ENCODE data around the gene ADARB2. TPM values are rescaled to one million over a fixed set of nuclear protein-coding genes. Genes with fewer than 3 reads are reported as not detected.

ADARB2 gene
- total and polyA plus RNA-seq, 2 experiments from 2014 or later: 2.0 to 5.0 TPM

- Histone ChIP-seq H3K27ac (ENCODE audit: low read depth) (no peak overlapping the region), H3F3A (replicated peaks; ENCODE audit: low read depth) (no peaks in the 10 kb centered on the region), H3K79me2 (replicated peaks; ENCODE audit: insufficient read depth) (no peaks in the 10 kb centered on the region), H3K9me2 (ENCODE audit: insufficient read depth) (no peaks in the 10 kb centered on the region), H3K4me2 (no peak overlapping the region), H2AFZ (no peak overlapping the region), H3K27me3 (ENCODE audit: insufficient read depth) (no peaks in the 10 kb centered on the region), H3K4me3 (no peak overlapping the region), H3K4me1 (ENCODE audit: insufficient read depth) (no peaks in the 10 kb centered on the region), H4K20me1 (replicated peaks; ENCODE audit: insufficient read depth) (no peaks in the 10 kb centered on the region), H3K36me3 (ENCODE audit: insufficient read depth) (no peaks in the 10 kb centered on the region)
- H3K4me3 Mint-ChIP-seq: no peak overlapping the region
- no peaks in the 10 kb centered on the region for H3K36me3 Mint-ChIP-seq (ENCODE audit: low read depth)
- no peak overlapping the region for H3K27ac Mint-ChIP-seq
- no peaks in the 10 kb centered on the region for H3K9me3 Mint-ChIP-seq
- TF ChIP-seq NANOG (IDR thresholded peaks at IDR 0.05; ENCODE audit: borderline replicate concordance): no peak
- no peak for TF ChIP-seq STAT1 (IDR thresholded peaks at IDR 0.05; ENCODE audit: unreplicated experiment)
- TF ChIP-seq CREB1 (CRISPR knock-in tag; IDR thresholded peaks at IDR 0.05; ENCODE audit: low read depth): no peak
- no peak for TF ChIP-seq JUNB (IDR thresholded peaks at IDR 0.05; ENCODE audit: unreplicated experiment)
- no peak for TF ChIP-seq EZH2phosphoT487 (IDR thresholded peaks at IDR 0.05; ENCODE audit: unreplicated experiment)
- TF ChIP-seq POLR2AphosphoS5 (IDR thresholded peaks at IDR 0.05; ENCODE audit: low read depth): no peak
- DNase-seq (ENCODE audit: low spot score) (no peak), ATAC-seq (no peak)
- peaks cover 8% of the 10 kb centered on the region for H3K4me1 Mint-ChIP-seq
- H3K27me3 Mint-ChIP-seq (ENCODE audit: insufficient read depth, low read depth, poor library complexity): peaks cover 4% of the 10 kb centered on the region
Measured at GRCh38 chr10:1274111-1274661, 463.1 kb downstream of the ADARB2 start.

GRCh38 chr10:1273372-1274105, 463.8 kb downstream of the ADARB2 start:
- no peak overlapping the region for H3K27ac Mint-ChIP-seq
- no peak for ATAC-seq
- no peaks in the 10 kb centered on the region for H3K36me3 Mint-ChIP-seq (ENCODE audit: low read depth)

More at GRCh38 chr10:1273372-1274105, 463.8 kb downstream of the ADARB2 start:
- peaks cover 10% of the 10 kb centered on the region for H3K4me1 Mint-ChIP-seq
- Histone ChIP-seq H3K79me2 (replicated peaks; ENCODE audit: insufficient read depth) (no peaks in the 10 kb centered on the region), H3F3A (replicated peaks; ENCODE audit: low read depth) (no peaks in the 10 kb centered on the region), H3K4me3 (no peak overlapping the region), H3K27me3 (ENCODE audit: insufficient read depth) (no peaks in the 10 kb centered on the region), H2AFZ (no peak overlapping the region), H3K36me3 (ENCODE audit: insufficient read depth) (no peaks in the 10 kb centered on the region), H3K4me1 (ENCODE audit: insufficient read depth) (no peaks in the 10 kb centered on the region), H4K20me1 (replicated peaks; ENCODE audit: insufficient read depth) (no peaks in the 10 kb centered on the region), H3K4me2 (no peak overlapping the region), H3K27ac (ENCODE audit: low read depth) (no peak overlapping the region), H3K9me2 (ENCODE audit: insufficient read depth) (no peaks in the 10 kb centered on the region)
- H3K27me3 Mint-ChIP-seq (ENCODE audit: insufficient read depth, low read depth, poor library complexity): no peaks in the 10 kb centered on the region
- TF ChIP-seq POLR2AphosphoS5 (IDR thresholded peaks at IDR 0.05; ENCODE audit: low read depth) (no peak), ZNF331 (CRISPR knock-in tag; IDR thresholded peaks at IDR 0.05; ENCODE audit: low read depth) (no peak), NANOG (IDR thresholded peaks at IDR 0.05; ENCODE audit: borderline replicate concordance) (no peak), EZH2phosphoT487 (IDR thresholded peaks at IDR 0.05; ENCODE audit: unreplicated experiment) (no peak), ETS1 (IDR thresholded peaks at IDR 0.05) (no peak), CTCF (conservative IDR thresholded peaks at IDR 0.05; ENCODE audit: low read depth in 2 of 2) (no peak), EZH2 (IDR thresholded peaks at IDR 0.05; ENCODE audit: low read depth, unreplicated experiment) (no peak), ZNF462 (CRISPR knock-in tag; IDR thresholded peaks at IDR 0.05) (no peak), STAT1 (IDR thresholded peaks at IDR 0.05; ENCODE audit: unreplicated experiment) (no peak), CREB1 (CRISPR knock-in tag; IDR thresholded peaks at IDR 0.05; ENCODE audit: low read depth) (no peak), ZNF114 (CRISPR knock-in tag; IDR thresholded peaks at IDR 0.05) (no peak)
- H3K9me3 Mint-ChIP-seq: no peaks in the 10 kb centered on the region
- H3K4me3 Mint-ChIP-seq: no peak overlapping the region
- no peak for DNase-seq (ENCODE audit: low spot score)
